A673 (cell line): ENCODE results near the gene KICS2.

ENCODE experiments used
- CTCF ChIP-seq: fragments of 300-800, 200-600 bp; sonication (generic); conservative IDR thresholded peaks from 2 replicates; pipeline ENCODE4 v1.5.1; 2017; ENCODE audit warnings: low read depth, mild to moderate bottlenecking, antibody characterized with exemption, low read length, moderate library complexity, mixed read lengths
- EZH2 ChIP-seq: fragments of 200-600 bp; sonication (generic); IDR thresholded peaks from 2 replicates; pipeline ENCODE4 v1.6.1; 2017; ENCODE audit warnings: borderline replicate concordance, low read depth, mild to moderate bottlenecking, mixed read lengths, antibody characterized with exemption, low read length; ENCODE audit not compliant: poor library complexity, severe bottlenecking

- TF ChIP-seq CTCF: no peak
- no peak for TF ChIP-seq EZH2
Observed at GRCh38 chr12:64220046-64220445, 2.0 kb downstream of the KICS2 start.
